Right lobe of liver (tissue), 6 donors: ENCODE results near the gene DAPK1. TPM values are rescaled to one million over a fixed set of nuclear protein-coding genes. Genes with fewer than 3 reads are reported as not detected.

Experiments
- ATAC-seq, 4 donors: fragments of 200-7000 bp; cut with Tn5 transposase; one replicate each; pipeline ENCODE4 v1.9.1; 2020; ENCODE audit warnings: mild to moderate bottlenecking in 4 of 4, moderate library complexity in 4 of 4
- DNase-seq, 3 donors: peaks; one replicate each; pipeline ENCODE4 v3.0.0-alpha.2; 2020
- H3K27ac ChIP-seq, 3 donors: fragments of 200-600 bp; one replicate each; pipeline ENCODE4 v1.8.0; 2022
- H3K27me3 ChIP-seq, 2 donors: fragments of 200-600 bp; one replicate each; pipeline ENCODE4 v1.8.0; 2022
- H3K36me3 ChIP-seq, 4 donors: fragments of 200-600 bp; sonication (generic) in 1 of 4; one replicate each; pipeline versions ENCODE4 v1.5.1 to v1.8.0; 2017 to 2022; ENCODE audit warnings: control low read depth in 1 of 4
- H3K4me1 ChIP-seq, 4 donors: fragments of 200-600 bp; sonication (generic) in 1 of 4; one replicate each; pipeline versions ENCODE4 v1.5.1 to v1.8.0; 2017 to 2022; ENCODE audit warnings: control low read depth in 1 of 4
- H3K4me3 ChIP-seq, 3 donors: fragments of 200-600 bp; one replicate each; pipeline ENCODE4 v1.8.0; 2022
- H3K9me3 ChIP-seq, 4 donors: fragments of 200-600 bp; sonication (generic) in 1 of 4; one replicate each; pipeline versions ENCODE4 v1.5.1 to v1.8.0; 2017 to 2022; ENCODE audit warnings: control low read depth in 1 of 4
- POLR2A ChIP-seq: fragments of 450-650 bp; IDR thresholded peaks from one replicate; pipeline ENCODE4 v1.6.1; 2017; ENCODE audit warnings: antibody characterized with exemption, mild to moderate bottlenecking
- WGBS: methylation state at CpG from one replicate; pipeline ENCODE4 v1.1.6; 2018; ENCODE audit warnings: low coverage, low lambda C conversion rate; ENCODE audit not compliant: insufficient coverage; ENCODE audit errors: missing lambda C conversion rate; 5-methylcytosine and 5-hydroxymethylcytosine counted together
- intact Hi-C, 2 donors: fragments of 100-400 bp; cut with DNase I; formaldehyde crosslinking; loops; one replicate each; pipeline versions ENCODE4 v1.11.2 to v1.14.1; 2022
- total RNA-seq, 6 experiments: library from RNA; depleted of rRNA in 2 of 6; stranded (reverse); fragments of >200 nt in 2 of 6; fragmentation: NEBNext Ultra II Directional in 3 of 6; extraction: Animal tissue kit (Norgen Biotek cat#: 25700) in 3 of 6; gene quantifications; one replicate each; pipeline versions ENCODE4 v1.1.0 to v1.2.4, GENCODE V29; 2016 to 2023
- TF ChIP-seq, protein P1 (sequence below), 4 donors: fragments of 200-600 bp in 3 of 4; fragments of 450-650 bp in 1 of 4; IDR thresholded peaks; one replicate each; pipeline versions ENCODE4 v1.5.1 to v1.8.0; 2016 to 2022; ENCODE audit warnings: antibody characterized with exemption in 4 of 4, mild to moderate bottlenecking in 2 of 4
- donor health status: DM: no; HTN: yes; CAD: no.
- donor health status: DM: no; HTN: no; CAD: no.
- donor health status: DM: no; HTN: no; CAD: no.
- donor health status: DM: no; HTN: yes; CAD: no.
- donor health status: DM: no; HTN: yes; CAD: no.

The DAPK1 gene
- total RNA-seq, 6 experiments from 2014 or later = 17.4 to 55.0 (median 33.9) TPM

DNA sequence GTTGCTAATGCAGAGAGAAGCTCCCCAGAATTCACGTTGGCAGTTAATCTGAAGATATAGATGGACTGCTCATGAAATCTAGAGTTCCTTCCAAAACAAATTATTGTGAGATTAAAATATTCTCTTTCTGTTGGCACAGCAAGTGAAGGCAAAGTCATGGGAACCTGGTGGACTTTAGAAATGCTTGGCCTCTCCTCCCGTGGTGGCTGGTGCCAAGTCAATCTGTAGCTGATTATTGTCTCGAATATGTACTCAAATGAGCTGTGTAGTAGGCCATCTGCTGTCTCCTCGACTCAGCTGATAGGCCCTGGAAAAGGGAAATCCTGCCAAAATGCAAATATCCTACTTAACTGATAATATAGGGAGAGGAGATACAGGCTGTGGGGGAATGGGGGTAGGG is 69.3 kb downstream of the DAPK1 start:
- peak overlapping the region in 2 of 3 donors; percentile 49 to 87 for H3K27ac ChIP-seq
- DNase-seq (peak in 1 of 3 donors; percentile 69), ATAC-seq (peak; percentile 28 to 66 (median 44))
- no peak for TF ChIP-seq POLR2A
- TF ChIP-seq, protein P1, sequence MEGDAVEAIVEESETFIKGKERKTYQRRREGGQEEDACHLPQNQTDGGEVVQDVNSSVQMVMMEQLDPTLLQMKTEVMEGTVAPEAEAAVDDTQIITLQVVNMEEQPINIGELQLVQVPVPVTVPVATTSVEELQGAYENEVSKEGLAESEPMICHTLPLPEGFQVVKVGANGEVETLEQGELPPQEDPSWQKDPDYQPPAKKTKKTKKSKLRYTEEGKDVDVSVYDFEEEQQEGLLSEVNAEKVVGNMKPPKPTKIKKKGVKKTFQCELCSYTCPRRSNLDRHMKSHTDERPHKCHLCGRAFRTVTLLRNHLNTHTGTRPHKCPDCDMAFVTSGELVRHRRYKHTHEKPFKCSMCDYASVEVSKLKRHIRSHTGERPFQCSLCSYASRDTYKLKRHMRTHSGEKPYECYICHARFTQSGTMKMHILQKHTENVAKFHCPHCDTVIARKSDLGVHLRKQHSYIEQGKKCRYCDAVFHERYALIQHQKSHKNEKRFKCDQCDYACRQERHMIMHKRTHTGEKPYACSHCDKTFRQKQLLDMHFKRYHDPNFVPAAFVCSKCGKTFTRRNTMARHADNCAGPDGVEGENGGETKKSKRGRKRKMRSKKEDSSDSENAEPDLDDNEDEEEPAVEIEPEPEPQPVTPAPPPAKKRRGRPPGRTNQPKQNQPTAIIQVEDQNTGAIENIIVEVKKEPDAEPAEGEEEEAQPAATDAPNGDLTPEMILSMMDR (IDR thresholded peaks at IDR 0.05) = no peak
- H3K9me3 ChIP-seq = no peaks in the 10 kb centered on the region
- no peaks in the 10 kb centered on the region for H3K36me3 ChIP-seq
- no peak overlapping the region for H3K4me3 ChIP-seq
- H3K4me1 ChIP-seq = peaks cover 3 to 55% (median 27%) of the 10 kb centered on the region in 4 donors
- no peaks in the 10 kb centered on the region for H3K27me3 ChIP-seq
- intact Hi-C loops = loop anchor here in 1 of 2 donors (10.0 kb wide), 1 partner anchor 52 kb away; no protein-coding TSS in a partner anchor
- 7% methylated on average over 4 of the region's 4 CpGs for WGBS

DNA sequence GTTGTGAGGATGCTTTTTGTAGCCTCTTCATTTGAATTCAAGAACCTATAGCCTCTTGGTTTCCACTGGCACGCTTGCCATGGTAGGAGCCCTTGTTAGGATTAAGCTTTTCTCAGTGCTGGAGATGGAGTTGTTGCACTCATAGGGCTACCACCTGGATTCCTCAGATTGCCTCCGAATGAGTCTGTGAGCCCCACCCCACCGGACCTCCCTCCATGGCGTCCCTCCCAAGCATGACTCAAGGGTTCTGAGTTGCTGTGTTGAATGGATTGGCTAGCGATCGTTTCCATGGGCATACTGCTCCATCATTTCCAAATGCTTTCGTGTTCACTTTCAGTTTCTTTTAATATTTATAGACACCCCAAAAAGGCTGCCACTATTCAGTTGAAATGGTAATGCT is 69.9 kb downstream of the DAPK1 start:
- Histone ChIP-seq H3K4me3 (no peak overlapping the region), H3K4me1 (peaks cover 3 to 60% (median 30%) of the 10 kb centered on the region in 4 donors), H3K36me3 (no peaks in the 10 kb centered on the region), H3K9me3 (no peaks in the 10 kb centered on the region), H3K27ac (peak overlapping the region in 2 of 3 donors; percentile 49 to 87), H3K27me3 (no peaks in the 10 kb centered on the region)
- intact Hi-C loops = loop anchor here in 1 of 2 donors (10.0 kb wide), 1 partner anchor 53 kb away; no protein-coding TSS in a partner anchor
- DNase-seq = no peak
- ATAC-seq = no peak
- TF ChIP-seq, protein P1 (IDR thresholded peaks at IDR 0.05) = no peak
- TF ChIP-seq POLR2A = no peak
- WGBS = 92% methylated on average over 3 of the region's 7 CpGs

- Histone ChIP-seq H3K4me1 (peaks cover 3 to 62% (median 31%) of the 10 kb centered on the region in 4 donors), H3K27ac (peak overlapping the region in 2 of 3 donors; percentile 87), H3K27me3 (no peaks in the 10 kb centered on the region), H3K36me3 (no peaks in the 10 kb centered on the region), H3K4me3 (no peak overlapping the region), H3K9me3 (no peaks in the 10 kb centered on the region)
- intact Hi-C loops = loop anchor here in 1 of 2 donors (10.0 kb wide), 1 partner anchor 53 kb away; no protein-coding TSS in a partner anchor
- peak in 1 of 3 donors; percentile 62 for DNase-seq
- TF ChIP-seq POLR2A = no peak
- TF ChIP-seq, protein P1 (IDR thresholded peaks at IDR 0.05) = no peak
- peak in 2 of 4 donors; percentile 4 to 46 for ATAC-seq
- 18% methylated on average over 4 of the region's 9 CpGs for WGBS
These were observed 70.3 kb downstream of the DAPK1 start for GRCh38 chr9:87567983-87568382.

GRCh38 chr9:87568401-87568800 is 70.7 kb downstream of the DAPK1 start:
- intact Hi-C loops = loop anchor here in 1 of 2 donors (10.0 kb wide), 1 partner anchor 54 kb away; no protein-coding TSS in a partner anchor
- no peak for ATAC-seq
- WGBS = 50% methylated on average over 3 of the region's 3 CpGs

More at GRCh38 chr9:87568401-87568800, 70.7 kb downstream of the DAPK1 start:
- no peaks in the 10 kb centered on the region for H3K36me3 ChIP-seq
- DNase-seq = no peak
- peaks cover 3 to 62% (median 31%) of the 10 kb centered on the region in 4 donors for H3K4me1 ChIP-seq
- H3K9me3 ChIP-seq = no peaks in the 10 kb centered on the region
- TF ChIP-seq, protein P1 (IDR thresholded peaks at IDR 0.05) = no peak
- no peak for TF ChIP-seq POLR2A
- peak overlapping the region in 2 of 3 donors; percentile 87 for H3K27ac ChIP-seq
- no peak overlapping the region for H3K4me3 ChIP-seq
- H3K27me3 ChIP-seq = no peaks in the 10 kb centered on the region
